AG04449 (cell line): ENCODE results near the gene EDA.

Experiments
- CTCF ChIA-PET: fragments of 350-600 bp; formaldehyde crosslinking; extraction: SDS; loops from one replicate; lab custom pipeline; 2021; ENCODE audit warnings: antibody characterized with exemption; lab: Yijun Ruan, JAX
- POLR2A ChIA-PET: fragments of 400-600, 350-600 bp; formaldehyde crosslinking; extraction: SDS; loops from one replicate; lab custom pipeline; 2020; ENCODE audit warnings: antibody characterized with exemption, inconsistent platforms; lab: Yijun Ruan, JAX
- DNase-seq: peaks from one replicate; pipeline ENCODE4 v3.0.0-alpha.2; 2010; ENCODE audit warnings: low read depth, low spot score
- H3K4me3 ChIP-seq: 2 replicates; pipeline ENCODE4 v1.5.1; 2011; ENCODE audit warnings: low read depth, mild to moderate bottlenecking, control low read depth, low read length
- CTCF ChIP-seq: IDR thresholded peaks from one replicate; pipeline ENCODE4 v1.5.1; 2011; ENCODE audit warnings: mild to moderate bottlenecking, moderate library complexity, low read length, control low read depth, inconsistent platforms; ENCODE audit not compliant: insufficient read depth; ENCODE audit errors: missing control alignments

EDA gene

GRCh38 chrX:69968950-69969349 is 353.0 kb downstream of the EDA start:
- DNase-seq: no peak
- H3K4me3 ChIP-seq: no peak overlapping the region
- TF ChIP-seq CTCF: no peak
- CTCF ChIA-PET: interaction anchor here (0.7 kb wide), 1 partner anchor 21 kb away, joined by 3 read pairs; no protein-coding TSS in a partner anchor
- POLR2A ChIA-PET: no interaction called here

GRCh38 chrX:69969460-69969859 is 353.5 kb downstream of the EDA start:
- TF ChIP-seq CTCF: no peak
- ChIA-PET CTCF (interaction anchor here (0.7 kb wide), 1 partner anchor 22 kb away, joined by 3 read pairs; no protein-coding TSS in a partner anchor), POLR2A (no interaction called here)
- no peak overlapping the region for H3K4me3 ChIP-seq
- no peak for DNase-seq

- no peak for DNase-seq
- POLR2A ChIA-PET: no interaction called here
- no peak overlapping the region for H3K4me3 ChIP-seq
- TF ChIP-seq CTCF: no peak
- CTCF ChIA-PET: interaction anchor here (1.1 kb wide), 1 partner anchor 42 kb away, joined by 3 read pairs; no protein-coding TSS in a partner anchor
Observed at GRCh38 chrX:69987691-69988090, 371.8 kb downstream of the EDA start.

- ChIA-PET POLR2A (no interaction called here), CTCF (no interaction called here)
- DNase-seq: no peak
Observed at GRCh38 chrX:69988955-69989394, 373.1 kb downstream of the EDA start.

GRCh38 chrX:69991685-69992084 is 375.8 kb downstream of the EDA start:
- ChIA-PET POLR2A (no interaction called here), CTCF (no interaction called here)
- H3K4me3 ChIP-seq: no peak overlapping the region
- TF ChIP-seq CTCF: no peak
- no peak for DNase-seq

More at GRCh38 chrX:69988955-69989394, 373.1 kb downstream of the EDA start:
- H3K4me3 ChIP-seq: no peak overlapping the region
- TF ChIP-seq CTCF: no peak

- ChIA-PET POLR2A (no interaction called here), CTCF (no interaction called here)
- no peak overlapping the region for H3K4me3 ChIP-seq
- DNase-seq: no peak
- no peak for TF ChIP-seq CTCF
Observed at GRCh38 chrX:69993494-69993893, 377.6 kb downstream of the EDA start.
